OCI-LY7 (cell line): ENCODE measurements around the gene SHROOM3.

Experiments
- EZH2phosphoT487 ChIP-seq: fragments of 200-600 bp; sonication (generic); IDR thresholded peaks from 2 replicates; pipeline ENCODE4 v1.6.1; 2018; ENCODE audit warnings: low read depth, borderline replicate concordance, mild to moderate bottlenecking, mixed run types, antibody characterized with exemption, low read length, moderate library complexity, mixed read lengths
- TF ChIP-seq, protein P1 (sequence below): fragments of 200-600 bp; sonication (generic); conservative IDR thresholded peaks from 2 replicates; pipeline ENCODE4 v1.5.1; 2014; ENCODE audit warnings: mild to moderate bottlenecking, antibody characterized with exemption, low read length, moderate library complexity, mixed read lengths

DNA sequence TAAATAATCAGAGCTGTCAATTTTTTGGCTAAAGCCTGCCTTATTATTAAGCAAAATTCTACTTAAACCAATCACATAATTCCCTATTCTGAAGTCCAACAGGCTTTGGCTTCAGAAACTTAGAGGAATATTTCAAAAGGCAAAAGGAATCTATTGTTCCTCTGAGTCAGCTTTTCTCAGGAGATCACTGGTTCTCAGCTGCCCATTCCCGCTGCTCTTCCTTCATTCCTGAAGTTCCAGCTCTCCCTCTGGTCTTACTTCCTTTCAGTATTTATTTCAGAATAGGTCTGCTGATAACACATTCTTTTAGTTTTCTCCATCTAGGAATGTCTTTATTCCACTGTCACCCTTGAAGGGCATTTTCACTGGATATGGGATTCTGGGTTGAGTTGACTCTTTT is 329.2 kb downstream of the SHROOM3 start:
- TF ChIP-seq, protein P1, sequence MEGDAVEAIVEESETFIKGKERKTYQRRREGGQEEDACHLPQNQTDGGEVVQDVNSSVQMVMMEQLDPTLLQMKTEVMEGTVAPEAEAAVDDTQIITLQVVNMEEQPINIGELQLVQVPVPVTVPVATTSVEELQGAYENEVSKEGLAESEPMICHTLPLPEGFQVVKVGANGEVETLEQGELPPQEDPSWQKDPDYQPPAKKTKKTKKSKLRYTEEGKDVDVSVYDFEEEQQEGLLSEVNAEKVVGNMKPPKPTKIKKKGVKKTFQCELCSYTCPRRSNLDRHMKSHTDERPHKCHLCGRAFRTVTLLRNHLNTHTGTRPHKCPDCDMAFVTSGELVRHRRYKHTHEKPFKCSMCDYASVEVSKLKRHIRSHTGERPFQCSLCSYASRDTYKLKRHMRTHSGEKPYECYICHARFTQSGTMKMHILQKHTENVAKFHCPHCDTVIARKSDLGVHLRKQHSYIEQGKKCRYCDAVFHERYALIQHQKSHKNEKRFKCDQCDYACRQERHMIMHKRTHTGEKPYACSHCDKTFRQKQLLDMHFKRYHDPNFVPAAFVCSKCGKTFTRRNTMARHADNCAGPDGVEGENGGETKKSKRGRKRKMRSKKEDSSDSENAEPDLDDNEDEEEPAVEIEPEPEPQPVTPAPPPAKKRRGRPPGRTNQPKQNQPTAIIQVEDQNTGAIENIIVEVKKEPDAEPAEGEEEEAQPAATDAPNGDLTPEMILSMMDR = no peak
- no peak for TF ChIP-seq EZH2phosphoT487
